Breast epithelium (tissue), 3 donors: Measurements from ENCODE around the gene HIGD1B.

Source experiments
- POLR2A ChIP-seq: fragments of 450-650 bp; IDR thresholded peaks from one replicate; pipeline ENCODE4 v1.6.1; 2016; ENCODE audit warnings: antibody characterized with exemption, mild to moderate bottlenecking, moderate library complexity
- TF ChIP-seq, protein P1 (sequence below), 3 donors: fragments of 450-650 bp; IDR thresholded peaks; one replicate each; pipeline ENCODE4 v1.5.1; 2016 to 2017; ENCODE audit warnings: antibody characterized with exemption in 3 of 3, mild to moderate bottlenecking in 3 of 3, moderate library complexity in 3 of 3

DNA sequence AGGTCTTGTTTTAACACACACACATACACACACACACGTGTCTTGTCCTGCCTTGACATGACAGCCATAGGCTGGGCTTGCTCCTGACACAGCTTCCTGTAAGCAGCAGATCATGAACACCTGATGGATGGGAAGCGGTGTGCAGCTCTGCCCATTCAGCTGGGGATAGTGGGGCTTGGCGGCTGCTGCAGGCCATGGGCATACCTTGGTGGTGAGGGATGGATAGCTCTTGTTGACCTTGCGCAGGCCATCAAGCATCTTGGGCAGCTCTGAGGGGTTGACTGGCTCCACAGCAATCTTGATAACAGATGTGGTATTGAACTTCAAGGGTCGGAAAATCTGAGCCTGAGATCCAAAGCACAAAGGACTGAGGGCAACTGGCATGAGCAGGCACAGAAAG lies 12.0 kb downstream of the HIGD1B start:
- TF ChIP-seq, protein P1, sequence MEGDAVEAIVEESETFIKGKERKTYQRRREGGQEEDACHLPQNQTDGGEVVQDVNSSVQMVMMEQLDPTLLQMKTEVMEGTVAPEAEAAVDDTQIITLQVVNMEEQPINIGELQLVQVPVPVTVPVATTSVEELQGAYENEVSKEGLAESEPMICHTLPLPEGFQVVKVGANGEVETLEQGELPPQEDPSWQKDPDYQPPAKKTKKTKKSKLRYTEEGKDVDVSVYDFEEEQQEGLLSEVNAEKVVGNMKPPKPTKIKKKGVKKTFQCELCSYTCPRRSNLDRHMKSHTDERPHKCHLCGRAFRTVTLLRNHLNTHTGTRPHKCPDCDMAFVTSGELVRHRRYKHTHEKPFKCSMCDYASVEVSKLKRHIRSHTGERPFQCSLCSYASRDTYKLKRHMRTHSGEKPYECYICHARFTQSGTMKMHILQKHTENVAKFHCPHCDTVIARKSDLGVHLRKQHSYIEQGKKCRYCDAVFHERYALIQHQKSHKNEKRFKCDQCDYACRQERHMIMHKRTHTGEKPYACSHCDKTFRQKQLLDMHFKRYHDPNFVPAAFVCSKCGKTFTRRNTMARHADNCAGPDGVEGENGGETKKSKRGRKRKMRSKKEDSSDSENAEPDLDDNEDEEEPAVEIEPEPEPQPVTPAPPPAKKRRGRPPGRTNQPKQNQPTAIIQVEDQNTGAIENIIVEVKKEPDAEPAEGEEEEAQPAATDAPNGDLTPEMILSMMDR (IDR thresholded peaks at IDR 0.05) = no peak
- TF ChIP-seq POLR2A = no peak
